Femur (tissue), 1 donor: Measurements from ENCODE around the gene TMEM50A.
"Not testable (repeated sequence)": the region's sequence is repeated elsewhere in the genome, so short reads cannot be mapped to it uniquely, and the experiment has no call there.

Experiments
- DNase-seq: peaks from one replicate; pipeline ENCODE4 v3.0.0-alpha.2; 2017

Gene TMEM50A

GRCh38 chr1:25338188-25338981 lies at the start of gene TMEM50A:
Gene TMEM50A, plus strand, starts transcription at chr1:25338334. Its CDS starts 2,153 bp downstream, at chr1:25340487.
- peak; percentile 95 for DNase-seq

- not testable (repeated sequence) for DNase-seq
These were observed 49.5 kb upstream of the TMEM50A start for GRCh38 chr1:25288573-25289101.

GRCh38 chr1:25290043-25290442 lies 48.1 kb upstream of the TMEM50A start:
- DNase-seq = not testable (repeated sequence)

GRCh38 chr1:25293426-25293825 lies 44.7 kb upstream of the TMEM50A start:
- not testable (repeated sequence) for DNase-seq

GRCh38 chr1:25294889-25295826 lies 43.0 kb upstream of the TMEM50A start:
- DNase-seq = not testable (repeated sequence)

GRCh38 chr1:25296501-25296900 lies 41.6 kb upstream of the TMEM50A start:
- not testable (repeated sequence) for DNase-seq

GRCh38 chr1:25300729-25301128 lies 37.4 kb upstream of the TMEM50A start:
- DNase-seq = not testable (repeated sequence)

- DNase-seq = not testable (repeated sequence)
These were observed 35.8 kb upstream of the TMEM50A start for GRCh38 chr1:25302330-25302729.

- not testable (repeated sequence) for DNase-seq
These were observed 33.2 kb upstream of the TMEM50A start for GRCh38 chr1:25304936-25305335.

- not testable (repeated sequence) for DNase-seq
These were observed 30.0 kb upstream of the TMEM50A start for GRCh38 chr1:25308168-25308567.

GRCh38 chr1:25309085-25309484 lies 29.0 kb upstream of the TMEM50A start:
- DNase-seq = not testable (repeated sequence)

- not testable (repeated sequence) for DNase-seq
These were observed 28.6 kb upstream of the TMEM50A start for GRCh38 chr1:25309486-25309885.

GRCh38 chr1:25312806-25313470 lies 25.2 kb upstream of the TMEM50A start:
- not testable (repeated sequence) for DNase-seq

GRCh38 chr1:25320314-25320938 lies 17.7 kb upstream of the TMEM50A start:
- not testable (repeated sequence) for DNase-seq

- not testable (repeated sequence) for DNase-seq
These were observed 16.0 kb upstream of the TMEM50A start for GRCh38 chr1:25322127-25322526.

GRCh38 chr1:25324407-25324806 lies 13.7 kb upstream of the TMEM50A start:
- not testable (repeated sequence) for DNase-seq

- DNase-seq = not testable (repeated sequence)
These were observed 10.0 kb upstream of the TMEM50A start for GRCh38 chr1:25327864-25328790.

- DNase-seq = not testable (repeated sequence)
These were observed 9.3 kb upstream of the TMEM50A start for GRCh38 chr1:25328791-25329185.

GRCh38 chr1:25329336-25329735 lies 8.8 kb upstream of the TMEM50A start:
- DNase-seq = not testable (repeated sequence)

GRCh38 chr1:25329950-25330349 lies 8.2 kb upstream of the TMEM50A start:
- DNase-seq = not testable (repeated sequence)

GRCh38 chr1:25336922-25337354 lies 1.2 kb upstream of the TMEM50A start:
- not testable (repeated sequence) for DNase-seq
